NCI-H1694 treated with DMSO at 0.1 percent for 48 hours (cell line): ENCODE results near the gene URM1.
"Not testable (repeated sequence)": the region's sequence is repeated elsewhere in the genome, so short reads cannot be mapped to it uniquely, and the experiment has no call there.

Experiments used
- DNase-seq: peaks from one replicate; lab custom pipeline; 2025; lab: John Stamatoyannopoulos, UW

The URM1 gene

DNA sequence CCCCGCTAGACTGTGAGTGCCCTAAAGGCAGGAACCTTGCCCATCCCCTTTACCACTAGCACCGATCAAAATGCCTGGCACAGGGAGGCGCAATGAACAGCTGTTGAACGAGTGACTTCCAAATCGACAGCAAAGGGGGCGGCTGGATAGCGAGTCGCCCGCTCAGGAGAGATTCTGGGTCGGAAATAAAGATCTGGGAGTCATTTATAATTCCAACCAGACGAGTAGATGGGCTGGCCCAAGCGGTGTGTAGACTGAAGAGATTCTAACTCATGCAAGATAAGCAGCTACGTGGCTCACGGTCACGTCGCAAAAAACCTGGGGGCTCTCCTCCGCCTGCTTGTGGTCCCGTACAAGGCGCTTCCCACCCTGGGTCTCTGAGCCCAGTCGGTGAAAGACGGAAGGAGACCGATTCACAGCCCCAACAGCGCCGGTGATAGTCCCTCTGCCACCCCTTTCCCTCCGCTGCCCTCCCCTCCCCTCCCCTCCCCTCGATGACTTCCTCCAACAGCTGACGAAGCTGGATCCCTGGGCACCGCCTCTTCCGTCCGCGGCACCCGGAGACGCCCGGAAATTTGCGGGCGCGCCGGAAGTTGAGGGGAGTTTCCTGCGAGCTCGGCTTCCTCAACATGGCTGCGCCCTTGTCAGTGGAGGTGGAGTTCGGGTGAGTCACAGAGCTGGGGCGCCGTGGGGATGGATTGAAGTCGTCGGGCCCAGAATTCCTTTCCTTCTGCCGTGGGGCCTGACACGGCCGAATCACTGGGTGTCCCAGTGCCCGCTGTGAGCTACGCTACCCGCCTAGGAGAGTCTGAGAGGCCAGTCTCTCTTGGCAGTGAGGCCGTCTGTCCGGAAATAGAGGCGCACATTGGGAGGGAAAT lies at the start of gene URM1:
URM1 (plus strand) TSS at position 623 of the 878 bp plus-strand sequence; CDS start at position 630, 7 bp downstream.
- DNase-seq: peak; percentile 83

DNA sequence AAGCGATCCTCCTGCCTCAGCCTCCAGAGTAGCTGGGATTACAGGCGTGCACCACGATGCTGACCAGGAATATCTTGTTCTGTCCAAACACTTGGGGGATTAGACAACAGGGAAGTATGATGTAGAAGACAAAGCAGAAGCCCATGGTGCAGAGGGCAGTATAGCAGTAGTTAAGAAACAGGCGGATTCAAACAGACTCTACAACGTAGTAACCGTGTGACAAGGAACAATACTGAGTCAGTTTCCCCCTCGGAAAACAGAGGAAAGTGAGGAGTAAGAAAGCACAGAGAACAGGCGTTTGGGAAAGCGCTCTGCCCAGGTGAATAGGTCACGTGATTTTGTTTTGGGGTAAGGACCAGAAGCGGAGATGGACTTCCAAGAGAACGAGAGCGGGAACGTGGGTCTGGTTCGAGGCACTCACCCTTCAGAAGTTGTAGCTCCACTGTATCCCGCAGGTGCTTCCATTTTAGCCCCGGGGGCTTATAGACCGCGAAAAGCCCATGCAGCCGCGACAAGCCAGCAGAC lies 49.2 kb upstream of the URM1 start:
- DNase-seq: no peak

GRCh38 chr9:128322404-128323211 lies 48.6 kb upstream of the URM1 start, which contains the start of the genes COQ4 and TRUB2:
TSS of gene COQ4 (plus strand) at chr9:128322839. CDS start at chr9:128322859, 20 bp downstream.
TSS of gene TRUB2 (minus strand) at chr9:128322447. CDS start at chr9:128322408, 39 bp downstream.
- DNase-seq: peak; percentile 89

GRCh38 chr9:128323212-128323730 lies 47.9 kb upstream of the URM1 start:
- DNase-seq: no peak

DNA sequence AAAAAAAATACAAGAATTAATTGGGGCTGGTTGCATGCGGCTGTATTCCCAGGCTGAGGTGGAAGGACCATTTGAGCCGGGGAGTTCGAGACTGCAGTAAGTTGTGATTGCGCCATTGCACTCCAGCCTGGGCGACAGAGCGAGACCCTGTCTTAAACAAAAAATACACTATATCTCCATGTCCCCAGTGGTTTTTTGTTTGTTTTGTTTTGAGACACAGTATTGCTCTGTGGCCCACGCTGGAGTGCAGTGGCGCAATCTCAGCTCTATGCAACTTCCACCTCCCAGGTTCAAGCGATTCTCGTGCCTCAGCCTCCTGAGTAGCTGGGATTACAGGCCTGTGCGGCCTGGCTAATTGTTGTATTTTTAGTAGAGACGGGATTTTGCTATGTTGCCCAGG lies 47.4 kb upstream of the URM1 start:
- no peak for DNase-seq

DNA sequence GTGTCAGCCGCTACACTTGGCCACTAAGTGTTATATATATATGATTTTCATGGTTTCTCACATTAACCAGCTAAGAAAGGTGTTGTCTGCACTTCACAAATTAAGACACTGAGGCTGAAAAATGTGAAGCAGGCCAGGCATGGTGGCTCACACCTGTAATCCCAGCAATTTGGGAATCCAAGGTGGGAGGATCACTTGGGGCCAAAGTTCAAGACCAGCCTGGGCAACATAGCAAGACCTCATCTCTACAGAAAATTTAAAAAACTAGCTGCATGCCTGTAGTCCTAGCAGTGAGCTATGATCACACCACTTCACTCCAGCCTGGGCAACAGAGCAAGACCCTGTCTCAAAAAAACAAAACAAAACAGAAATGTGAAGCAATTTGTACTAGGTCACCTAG lies 46.8 kb upstream of the URM1 start:
- no peak for DNase-seq

DNA sequence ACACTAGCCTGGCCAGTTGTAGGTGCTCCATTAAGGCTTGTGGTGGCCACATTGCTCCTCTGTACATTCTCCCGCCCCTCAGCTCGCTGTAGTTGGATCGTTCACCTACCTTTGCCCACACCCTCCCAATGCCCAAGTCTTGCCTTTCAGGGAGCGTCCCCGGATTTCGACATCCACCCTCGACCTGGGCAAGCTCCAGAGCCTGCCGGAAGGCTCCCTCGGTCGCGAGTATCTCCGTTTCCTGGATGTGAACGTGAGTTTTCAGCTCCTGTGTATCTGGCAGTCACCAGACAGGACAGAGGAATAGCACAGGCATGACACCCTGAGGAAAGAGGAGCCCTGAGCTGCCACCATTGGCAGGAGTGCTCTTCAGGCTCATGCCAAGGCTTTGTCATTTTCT lies 45.5 kb upstream of the URM1 start:
- no peak for DNase-seq

- DNase-seq: no peak
These were observed 37.7 kb upstream of the URM1 start for GRCh38 chr9:128333451-128333869.

GRCh38 chr9:128335161-128335560 lies 36.0 kb upstream of the URM1 start:
- DNase-seq: no peak

DNA sequence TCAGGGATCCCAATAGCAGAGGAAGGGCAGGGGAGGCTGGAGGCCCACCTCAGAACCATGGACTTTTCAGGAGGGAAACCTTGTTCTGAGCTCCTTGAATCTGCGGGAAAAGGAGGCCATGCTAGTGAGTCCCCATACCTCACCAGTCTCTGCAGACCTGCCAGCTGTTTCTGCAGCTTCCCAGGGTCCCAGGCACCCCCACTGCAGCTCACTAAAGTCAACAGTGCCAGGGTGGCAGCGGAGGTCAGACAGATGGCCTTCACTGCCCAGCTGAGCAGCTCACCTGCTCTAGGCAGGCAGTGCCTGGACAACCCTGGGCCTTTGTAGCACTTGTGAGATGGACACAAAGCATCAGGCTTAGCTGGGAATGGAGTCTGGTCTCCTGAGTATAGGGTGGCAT lies 35.3 kb upstream of the URM1 start:
- DNase-seq: no peak

DNA sequence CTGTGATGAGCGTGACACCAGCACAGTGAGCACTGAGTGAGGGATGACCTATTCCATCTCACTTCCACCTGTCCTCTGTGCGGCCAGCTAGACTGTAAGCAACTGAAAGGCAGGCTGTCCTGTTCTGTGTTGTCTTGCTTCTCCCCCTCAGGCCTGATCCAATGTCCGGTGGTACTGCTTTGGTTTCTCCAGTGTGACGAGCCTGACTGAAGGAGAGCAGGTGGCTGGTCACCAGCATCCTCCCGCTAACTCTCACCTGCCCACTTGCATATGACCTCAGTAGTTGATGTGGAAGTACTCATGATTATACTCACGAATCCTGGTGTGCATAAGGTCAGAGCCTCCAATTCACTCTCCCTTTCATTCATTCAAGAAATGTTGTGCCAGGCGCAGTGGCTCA lies 33.2 kb upstream of the URM1 start:
- DNase-seq: no peak

GRCh38 chr9:128338852-128339614 lies 32.1 kb upstream of the URM1 start:
- DNase-seq: not testable (repeated sequence)

DNA sequence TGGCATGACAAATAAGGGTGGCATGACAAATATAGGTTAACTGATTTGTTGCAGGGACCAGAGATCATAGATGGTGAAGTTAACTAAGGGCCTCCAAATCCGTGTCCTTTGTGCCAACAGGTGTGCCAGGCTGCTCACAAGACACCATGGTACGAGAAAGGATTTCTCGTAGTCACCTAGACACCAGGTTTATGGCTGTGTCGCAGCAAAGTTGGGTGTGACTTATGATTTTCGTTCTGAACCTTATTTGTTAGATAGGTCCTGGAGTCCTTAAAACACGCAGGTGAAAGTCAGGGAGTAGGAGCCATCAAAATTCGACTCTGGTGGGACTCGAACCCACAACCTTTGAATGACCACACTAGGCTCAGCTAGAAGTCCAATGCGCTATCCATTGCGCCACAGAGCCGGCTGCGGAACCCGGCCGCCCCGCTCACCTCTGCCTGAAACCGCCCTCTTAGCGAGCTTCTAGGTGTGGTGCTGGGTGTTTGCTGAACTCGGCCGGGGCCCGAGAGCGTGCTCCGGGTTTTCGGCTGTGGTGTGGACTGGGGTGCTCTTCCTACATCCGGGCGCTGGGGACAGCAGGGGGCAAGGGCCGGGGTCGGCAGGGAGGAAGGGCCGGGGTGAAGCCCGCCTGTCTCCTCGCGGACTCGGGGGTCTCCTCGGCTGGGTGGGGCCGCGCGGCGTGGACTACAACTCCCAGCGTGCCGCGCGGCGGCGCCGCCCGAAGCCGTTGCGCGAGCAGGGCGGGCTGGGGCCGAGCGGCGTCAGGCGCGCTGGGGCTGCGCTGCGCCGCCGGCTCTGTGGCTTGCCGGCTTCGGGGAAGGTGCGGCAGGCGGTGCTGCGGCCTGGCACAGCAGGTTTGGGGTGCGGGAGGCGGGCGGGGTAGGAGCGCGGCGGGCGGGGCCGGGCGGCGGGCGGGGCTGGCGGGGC lies 31.1 kb upstream of the URM1 start, which contains the start of gene SLC27A4:
SLC27A4 (plus strand) TSS at position 767 of the 930 bp plus-strand sequence. CDS start 2,606 bp downstream, outside the sequence.
- peak; percentile 45 for DNase-seq

GRCh38 chr9:128340691-128341434 lies 30.3 kb upstream of the URM1 start:
- no peak for DNase-seq

- peak; percentile 40 for DNase-seq
These were observed 29.7 kb upstream of the URM1 start for GRCh38 chr9:128341435-128341849.

DNA sequence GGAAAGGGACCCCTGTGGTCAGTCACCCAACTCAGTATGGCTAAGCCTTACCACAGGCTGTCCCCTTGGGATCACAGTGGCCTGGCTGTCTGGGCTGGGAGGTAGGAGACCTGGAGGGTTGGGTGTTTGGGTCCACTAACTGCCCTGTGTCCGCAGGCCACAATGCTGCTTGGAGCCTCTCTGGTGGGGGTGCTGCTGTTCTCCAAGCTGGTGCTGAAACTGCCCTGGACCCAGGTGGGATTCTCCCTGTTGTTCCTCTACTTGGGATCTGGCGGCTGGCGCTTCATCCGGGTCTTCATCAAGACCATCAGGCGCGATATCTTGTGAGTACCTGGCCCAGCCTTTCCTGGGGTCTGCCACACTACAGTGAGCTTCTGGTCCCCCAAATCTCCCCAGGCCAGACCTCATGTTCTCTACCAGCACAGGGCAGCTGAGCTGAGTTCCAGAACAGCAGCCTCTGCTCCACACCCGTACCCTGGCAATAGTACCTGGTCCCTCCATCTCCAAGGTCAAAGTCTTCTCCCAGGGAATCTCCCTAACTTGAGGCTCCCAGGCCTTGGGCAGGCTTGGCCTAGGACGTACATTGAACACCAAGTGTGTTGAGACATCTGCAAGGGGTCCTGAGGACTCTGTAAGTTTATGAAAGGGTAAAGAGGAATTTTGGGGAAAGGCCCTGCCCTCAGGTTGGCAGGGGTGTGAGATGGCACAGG lies 28.0 kb upstream of the URM1 start:
- no peak for DNase-seq

DNA sequence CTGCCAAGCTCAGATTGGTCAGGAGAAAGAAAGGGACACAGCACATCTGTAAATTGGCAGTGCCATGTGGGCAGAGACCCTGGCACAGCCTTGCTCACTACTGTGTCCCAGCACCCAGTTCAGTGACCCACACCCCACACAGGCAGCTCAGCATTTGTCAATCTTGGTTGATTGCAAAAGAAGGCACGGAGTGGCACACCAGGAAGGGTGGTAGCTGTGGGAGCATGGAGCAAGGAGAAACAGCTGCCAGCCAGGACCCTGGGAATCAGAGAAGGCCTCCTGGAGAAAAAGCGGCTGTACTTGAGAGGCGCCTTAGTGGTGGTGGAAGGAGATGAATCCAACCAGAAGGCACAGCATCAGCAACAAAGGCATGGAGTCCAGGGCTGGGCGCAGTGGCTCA lies 27.3 kb upstream of the URM1 start:
- DNase-seq: no peak

DNA sequence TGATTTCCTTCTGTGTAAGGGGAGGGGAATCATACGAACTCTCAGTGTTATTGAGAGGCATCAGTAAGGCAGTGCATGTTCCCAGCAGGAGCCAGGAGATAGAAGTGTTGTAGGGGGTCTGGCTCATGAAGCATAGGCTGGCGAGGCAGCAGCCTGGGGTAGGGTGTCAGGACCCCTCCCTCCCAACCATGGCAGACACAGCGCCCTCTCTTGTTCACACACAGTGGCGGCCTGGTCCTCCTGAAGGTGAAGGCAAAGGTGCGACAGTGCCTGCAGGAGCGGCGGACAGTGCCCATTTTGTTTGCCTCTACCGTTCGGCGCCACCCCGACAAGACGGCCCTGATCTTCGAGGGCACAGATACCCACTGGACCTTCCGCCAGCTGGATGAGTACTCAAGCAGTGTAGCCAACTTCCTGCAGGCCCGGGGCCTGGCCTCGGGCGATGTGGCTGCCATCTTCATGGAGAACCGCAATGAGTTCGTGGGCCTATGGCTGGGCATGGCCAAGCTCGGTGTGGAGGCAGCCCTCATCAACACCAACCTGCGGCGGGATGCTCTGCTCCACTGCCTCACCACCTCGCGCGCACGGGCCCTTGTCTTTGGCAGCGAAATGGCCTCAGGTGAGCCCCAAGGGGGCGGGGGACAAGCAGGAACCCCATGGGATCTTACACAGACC lies 26.1 kb upstream of the URM1 start:
- DNase-seq: no peak
